Stimulated activated CD4-positive, alpha-beta T cell treated with anti-CD3 and anti-CD28 coated beads, Interleukin-15, amount 100 ng/mL, for 48 hours (primary cell): ENCODE measurements around the gene CD300E.
A peak's percentile ranks its signal among the peaks of the same experiment; 100 is the strongest.
"Not testable (repeated sequence)": the region's sequence is repeated elsewhere in the genome, so short reads cannot be mapped to it uniquely, and the experiment has no call there.

Experiments
- DNase-seq, 2 donors: peaks; one replicate each; pipeline ENCODE4 v3.0.0-alpha.2; 2020; ENCODE audit warnings: low read depth in 2 of 2

The CD300E gene

DNA sequence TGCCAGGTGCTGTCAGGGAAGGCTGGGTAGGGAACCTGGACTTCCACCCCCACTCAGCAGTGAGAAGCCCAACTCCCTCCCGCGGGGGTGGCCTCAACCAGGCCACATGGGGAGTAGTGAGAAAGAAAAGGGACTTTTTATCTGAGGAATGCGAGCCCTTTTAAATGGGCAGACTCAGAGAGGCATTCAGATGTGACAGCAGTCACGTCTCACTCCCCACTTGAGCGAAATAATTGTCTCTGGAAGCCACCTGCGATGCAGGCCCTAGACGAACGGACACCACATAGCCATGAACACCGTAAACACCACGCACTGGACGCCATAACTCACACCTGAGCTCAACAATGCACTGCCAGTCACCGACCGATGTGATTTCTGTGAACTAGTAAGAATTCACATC is 11.9 kb upstream of the CD300E start:
- no peak for DNase-seq

DNA sequence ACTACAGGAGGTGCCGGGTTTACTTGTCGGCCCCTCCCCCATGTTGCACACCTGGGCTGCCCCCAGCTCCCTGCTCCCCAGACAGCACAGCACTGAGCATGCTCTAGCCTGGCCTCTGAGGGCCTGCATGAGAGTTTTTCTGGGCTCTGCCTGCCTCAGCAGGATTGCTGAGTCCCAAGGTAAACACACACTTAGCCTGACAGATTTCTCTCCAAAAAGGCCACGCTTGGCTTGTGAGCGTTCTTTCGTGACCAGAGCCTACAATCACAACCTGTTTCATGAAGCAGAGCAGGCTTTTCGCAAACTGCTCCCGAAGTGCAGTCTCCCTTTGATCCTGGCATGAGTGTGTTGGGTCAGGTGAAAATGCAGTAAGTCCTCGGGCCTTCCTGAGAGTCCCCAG is 9.8 kb upstream of the CD300E start:
- DNase-seq, result no peak

DNA sequence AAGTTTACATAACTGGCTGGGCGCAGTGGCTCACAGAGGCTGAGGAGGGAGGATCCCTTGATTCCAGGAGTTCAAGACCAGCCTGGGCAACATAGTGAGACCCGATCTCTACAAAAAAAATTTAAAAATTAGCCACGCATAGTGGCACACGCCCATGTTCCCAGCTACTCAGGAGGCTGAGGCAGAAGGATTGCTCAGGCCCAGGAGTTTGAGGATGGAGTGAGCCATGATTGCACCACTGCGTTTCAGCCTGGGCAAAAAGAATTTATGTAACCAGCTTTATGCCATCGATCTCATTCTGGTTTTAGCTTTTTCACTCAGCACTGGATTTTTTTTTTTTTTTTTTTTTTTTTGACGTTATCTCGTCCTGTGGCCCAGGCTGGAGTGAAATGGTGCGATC is 9.1 kb upstream of the CD300E start:
- DNase-seq, result no peak

DNA sequence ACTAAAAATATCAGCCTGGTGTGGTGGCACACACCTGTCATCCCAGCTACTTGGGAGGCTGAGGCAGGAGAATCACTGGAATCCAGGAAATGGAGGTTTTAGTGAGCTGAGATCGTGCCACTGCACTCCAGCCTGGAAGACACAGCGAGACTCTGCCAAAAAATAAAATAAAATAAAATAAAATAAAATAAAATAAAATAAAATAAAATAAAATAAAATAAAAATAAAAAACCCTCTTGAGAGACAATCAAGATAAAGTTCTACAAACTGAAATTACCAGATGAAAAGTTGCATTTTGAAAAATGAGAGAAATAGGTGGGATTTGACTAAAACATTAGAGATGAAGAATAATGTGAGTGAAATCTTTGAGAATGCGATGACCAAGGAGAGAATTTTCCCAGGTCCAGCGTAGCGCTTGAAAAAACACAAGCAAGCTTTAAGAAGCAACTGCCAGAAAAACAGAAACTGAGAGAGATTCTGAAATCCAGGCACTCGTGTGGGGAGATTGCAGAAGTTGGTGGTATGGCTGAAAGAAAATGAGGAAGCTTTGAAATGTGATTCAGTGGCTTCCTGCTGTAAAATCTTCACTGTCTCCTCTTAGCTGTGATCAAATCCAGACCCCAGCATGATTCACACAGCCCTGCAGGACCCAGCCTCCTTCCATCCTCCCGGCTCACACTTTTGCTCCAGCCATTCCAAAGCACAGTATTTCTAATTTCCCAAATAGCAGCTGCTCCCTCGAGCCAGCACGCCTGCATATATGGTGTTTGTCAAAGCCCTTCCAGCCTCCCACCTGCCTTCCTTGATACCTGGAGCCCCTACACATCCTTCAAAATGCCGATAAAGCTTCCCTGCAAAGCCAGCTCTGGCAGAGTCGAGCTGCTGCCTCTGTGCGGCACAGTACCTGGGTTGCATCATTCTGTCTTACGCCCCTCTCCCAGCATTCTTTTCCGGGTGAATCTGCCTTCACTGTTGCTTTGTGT is 8.2 kb upstream of the CD300E start:
- no peak for DNase-seq

DNA sequence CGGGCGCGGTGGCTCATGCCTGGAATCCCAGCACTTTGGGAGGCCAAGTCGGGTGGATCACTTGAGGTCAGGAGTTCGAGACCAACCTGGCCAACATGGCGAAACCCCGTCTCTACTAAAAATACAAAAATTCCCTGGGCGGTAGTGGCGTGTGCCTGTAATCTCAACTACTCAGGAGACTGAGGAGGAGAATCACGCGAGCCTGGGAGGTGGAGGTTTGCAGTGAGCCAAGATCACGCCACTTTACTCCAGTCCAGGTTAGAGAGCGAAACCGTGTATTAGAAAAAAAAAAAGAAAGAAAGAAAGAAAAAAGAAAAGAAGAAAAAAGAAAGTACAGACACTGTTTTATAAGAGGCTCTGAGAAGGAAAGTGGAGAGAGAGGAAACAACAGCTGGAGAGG is 6.7 kb upstream of the CD300E start:
- not testable (repeated sequence) for DNase-seq

DNA sequence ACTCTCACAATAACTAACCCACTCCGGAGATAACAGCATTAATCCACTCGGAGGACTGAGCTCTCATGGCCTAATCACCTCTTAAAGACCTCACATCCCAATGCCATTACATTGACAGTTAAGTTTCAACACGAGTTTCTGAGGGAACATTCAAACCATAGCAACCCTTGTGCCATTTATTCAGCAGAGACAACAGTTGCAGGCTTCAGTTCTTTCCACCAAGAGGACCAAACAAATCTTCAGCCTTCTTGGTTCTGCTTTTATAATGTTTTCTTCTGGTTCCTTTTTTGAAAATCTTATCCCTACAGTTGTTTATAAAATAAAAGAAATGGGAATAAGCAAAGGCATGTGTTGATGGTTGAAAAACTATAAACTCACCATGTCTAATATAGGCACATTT is 2.1 kb upstream of the CD300E start:
- no peak for DNase-seq

DNA sequence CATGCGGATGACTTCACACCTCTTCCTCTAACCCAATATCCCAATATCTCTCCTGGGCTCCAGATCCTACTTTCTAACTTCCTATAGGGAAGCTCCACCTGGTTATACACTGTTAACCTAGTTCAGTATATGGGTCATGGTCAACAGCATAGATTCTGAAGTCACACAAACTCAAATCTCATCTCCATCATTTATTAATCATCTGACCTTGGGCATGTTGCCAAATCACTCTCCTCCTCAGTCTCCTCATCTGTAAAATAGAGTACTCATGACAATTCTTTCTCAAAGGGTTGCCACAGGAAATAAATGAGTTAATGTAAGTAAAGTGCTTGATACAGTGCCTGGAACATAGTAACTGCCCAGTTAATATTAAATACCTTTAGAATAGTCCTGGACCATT is 593 bp upstream of the CD300E start:
- no peak for DNase-seq

DNA sequence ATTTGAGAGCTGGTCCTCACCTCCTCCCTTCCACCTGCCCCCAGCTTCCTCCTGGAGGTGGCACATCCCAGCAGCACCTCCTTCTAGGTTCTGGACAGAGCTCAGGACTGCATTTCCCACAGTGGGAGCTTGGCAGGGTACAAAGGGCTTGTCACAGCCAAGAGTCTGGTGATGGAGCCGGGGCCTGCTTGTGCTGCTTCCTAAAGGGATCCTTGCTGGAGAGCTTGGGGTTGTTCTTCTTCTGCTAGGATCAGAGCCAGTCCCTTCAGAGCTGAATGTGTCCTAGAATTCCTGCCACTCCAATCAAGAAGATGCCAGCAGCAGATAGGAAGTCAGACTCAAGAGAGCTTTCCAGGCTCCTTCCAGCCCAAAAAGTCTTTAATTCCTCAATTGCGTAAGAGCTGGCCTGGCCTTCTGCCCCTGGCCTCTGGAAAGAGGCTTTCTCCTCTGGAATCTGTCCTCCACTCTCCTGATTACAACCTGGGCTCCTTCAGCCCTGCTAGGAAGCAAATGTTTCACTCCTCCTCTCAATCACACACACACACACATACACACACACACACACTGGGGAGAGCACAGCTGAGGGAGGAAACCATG is 4.4 kb downstream of the CD300E start:
- no peak for DNase-seq

DNA sequence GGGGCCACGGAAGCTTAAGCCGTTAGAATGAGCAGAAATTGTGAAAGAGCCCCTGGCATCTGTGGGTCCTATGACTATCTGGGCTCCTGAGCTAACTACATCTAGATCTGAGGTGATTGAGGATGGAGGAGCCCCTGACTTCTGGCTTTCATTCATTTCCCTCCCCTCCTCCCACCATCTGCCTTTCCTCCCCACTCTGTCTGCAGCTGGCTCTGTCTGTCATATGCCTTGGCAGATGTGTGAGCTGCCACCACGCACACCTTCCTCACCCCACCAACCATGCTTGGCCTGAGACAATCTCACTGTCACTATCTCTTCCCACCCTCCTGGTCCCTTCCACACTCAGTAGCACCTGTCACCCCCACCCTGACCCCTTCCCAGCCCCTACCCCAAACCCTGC is 5.1 kb downstream of the CD300E start:
- DNase-seq, result no peak

DNA sequence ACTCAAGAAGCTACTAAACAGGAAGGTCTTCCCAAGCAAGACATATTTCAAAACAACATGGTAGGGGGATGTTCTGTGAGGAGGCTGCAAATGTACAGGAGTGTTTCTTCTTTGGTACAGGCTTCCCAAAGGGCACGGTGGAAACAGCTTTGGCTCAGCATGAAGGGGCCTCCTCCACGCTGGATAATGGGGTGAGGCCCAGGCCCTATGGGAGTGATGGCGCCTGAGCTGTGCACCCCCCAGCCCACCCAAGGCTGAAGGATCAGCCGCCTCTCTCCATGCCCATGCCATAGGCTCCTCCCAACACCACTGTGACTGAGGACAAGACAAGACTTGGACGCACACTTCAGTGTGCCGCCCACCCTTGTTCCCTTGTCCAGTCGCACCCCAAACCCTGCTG is 6.8 kb downstream of the CD300E start:
- no peak for DNase-seq

DNA sequence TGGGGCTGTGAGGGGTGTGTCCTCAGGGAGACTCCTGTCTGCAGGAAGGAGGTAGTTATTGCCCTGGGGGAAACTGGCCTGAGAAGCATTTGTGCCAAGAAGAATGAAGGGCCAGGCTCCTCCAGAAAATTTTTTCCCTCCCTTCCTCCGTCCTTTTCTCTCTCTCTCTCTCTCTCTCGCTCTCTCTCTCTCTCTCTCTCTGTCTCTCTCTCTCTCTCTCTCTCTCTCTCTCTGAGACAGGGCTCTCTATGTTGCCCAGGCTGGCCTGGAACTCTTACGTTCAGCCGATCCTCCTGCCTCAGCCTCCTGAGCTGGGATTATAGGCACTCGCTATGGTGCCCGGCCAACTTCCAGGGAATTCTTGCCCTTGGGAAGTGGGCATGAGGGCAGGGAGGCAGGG is 11.5 kb downstream of the CD300E start:
- DNase-seq, result no peak

DNA sequence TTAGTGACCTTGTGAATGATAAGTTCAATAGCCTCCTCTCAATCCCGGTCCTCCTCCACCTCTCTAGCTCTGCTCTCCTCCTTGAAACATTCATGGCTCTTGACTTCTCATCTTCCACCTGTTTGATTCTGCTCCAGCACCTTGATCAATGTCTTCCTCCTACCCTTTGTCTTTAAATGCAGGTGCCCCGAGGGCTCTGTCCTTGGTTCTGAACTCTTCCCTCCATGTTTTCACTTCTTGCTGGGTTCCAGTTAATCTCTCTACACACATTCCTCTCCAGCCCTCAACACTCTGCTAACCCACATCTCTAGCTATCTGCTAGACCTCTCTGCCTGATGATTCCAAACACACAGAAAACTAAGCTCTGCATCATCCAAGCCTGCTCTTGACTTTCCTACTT is 13.4 kb downstream of the CD300E start:
- no peak for DNase-seq

DNA sequence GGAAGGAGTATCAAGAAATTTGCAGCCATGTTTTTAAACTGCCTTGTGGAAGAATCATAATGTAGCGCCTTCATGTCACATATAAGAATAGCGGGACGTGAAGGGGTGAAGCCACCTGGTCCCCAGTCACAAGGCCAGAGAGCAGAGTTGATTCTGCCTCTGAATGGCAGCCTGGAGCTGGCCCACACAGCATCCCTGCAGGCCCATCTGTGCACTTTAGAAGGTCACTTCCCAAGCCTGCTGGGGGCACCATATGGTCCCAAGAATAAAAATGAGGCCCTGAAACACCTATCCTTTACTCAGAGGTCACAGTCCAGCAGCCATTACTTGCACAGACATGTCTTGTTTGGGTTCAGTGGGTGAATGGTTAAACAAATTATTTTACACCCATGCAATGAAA is 15.0 kb downstream of the CD300E start:
- no peak for DNase-seq

DNA sequence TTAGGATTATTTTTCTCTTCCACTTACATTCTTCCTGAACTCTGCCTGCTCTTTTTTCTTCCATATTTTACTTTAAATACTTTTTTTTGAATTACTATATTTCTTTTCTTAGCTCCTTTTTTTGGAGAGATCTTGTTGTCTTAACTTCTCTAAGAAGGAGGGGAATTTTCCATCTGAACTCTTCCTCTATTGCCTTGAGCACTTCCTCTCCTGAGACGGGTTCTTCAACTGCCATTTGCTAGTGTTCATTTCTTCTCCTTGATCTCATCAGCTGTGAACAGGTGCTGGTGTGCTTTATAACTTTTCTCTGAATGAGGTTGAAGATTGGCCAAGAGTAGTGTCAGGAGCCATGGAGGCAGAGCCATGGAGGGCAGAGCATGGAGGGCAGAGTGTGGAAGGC is 16.3 kb downstream of the CD300E start:
- DNase-seq, result no peak

DNA sequence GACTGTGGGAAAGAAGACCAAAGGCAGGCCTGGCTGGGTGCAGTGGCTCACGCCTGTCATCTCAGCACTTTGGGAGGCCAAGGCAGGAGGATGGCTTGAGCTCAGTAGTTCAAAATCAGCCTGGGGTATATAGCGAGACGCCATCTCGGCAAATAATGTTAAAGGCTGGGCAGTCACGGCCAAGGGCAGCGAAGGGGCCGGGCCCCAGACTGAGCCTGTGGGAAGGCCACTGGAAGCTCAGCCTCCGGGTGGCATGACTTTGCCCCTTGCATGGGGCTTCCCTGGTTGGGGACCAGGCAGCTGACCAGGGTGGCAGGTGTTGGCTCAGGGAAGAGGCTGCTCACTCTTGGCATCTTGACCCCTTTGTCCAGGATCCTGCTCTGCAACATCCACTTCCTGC is 17.5 kb downstream of the CD300E start:
- DNase-seq, result no peak

DNA sequence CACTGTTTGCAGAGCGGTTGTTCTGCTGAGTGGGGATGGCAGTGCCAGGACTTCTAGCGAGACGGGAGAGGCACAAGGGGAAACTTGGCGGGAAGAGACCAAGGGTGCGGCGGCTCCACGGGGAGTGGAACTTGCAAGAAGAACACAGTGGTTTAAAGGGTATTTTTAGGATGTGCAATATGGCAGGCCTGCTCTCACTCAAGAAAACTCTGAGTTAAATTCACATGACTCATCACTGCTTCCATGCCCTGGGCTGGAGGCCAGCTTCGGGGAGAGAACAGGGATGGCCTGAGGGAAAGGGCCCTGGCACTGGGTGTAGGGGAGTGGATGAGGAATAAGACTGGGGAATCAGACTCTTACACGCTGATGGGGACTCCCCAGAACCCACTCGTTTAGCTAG is 18.2 kb downstream of the CD300E start:
- DNase-seq, result no peak

DNA sequence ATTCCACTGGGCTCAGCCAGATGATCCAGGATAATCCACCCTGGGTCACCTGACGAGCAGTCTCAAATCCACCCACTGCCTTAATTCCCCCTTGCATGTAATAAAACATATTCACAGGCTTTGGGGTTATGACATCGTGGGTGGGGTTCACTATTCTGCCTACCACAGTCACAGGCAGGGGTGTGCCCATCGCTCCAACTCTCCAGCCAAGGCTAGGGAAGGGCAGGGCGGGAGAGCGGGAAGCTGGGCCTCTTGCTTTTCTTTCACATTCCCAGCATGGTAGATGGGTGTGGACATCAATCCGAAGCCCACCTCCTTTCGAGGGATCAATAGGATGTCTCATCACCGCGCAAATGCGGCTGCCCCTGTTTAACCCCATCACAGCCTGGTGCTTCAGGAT is 18.8 kb downstream of the CD300E start:
- DNase-seq, result no peak

DNA sequence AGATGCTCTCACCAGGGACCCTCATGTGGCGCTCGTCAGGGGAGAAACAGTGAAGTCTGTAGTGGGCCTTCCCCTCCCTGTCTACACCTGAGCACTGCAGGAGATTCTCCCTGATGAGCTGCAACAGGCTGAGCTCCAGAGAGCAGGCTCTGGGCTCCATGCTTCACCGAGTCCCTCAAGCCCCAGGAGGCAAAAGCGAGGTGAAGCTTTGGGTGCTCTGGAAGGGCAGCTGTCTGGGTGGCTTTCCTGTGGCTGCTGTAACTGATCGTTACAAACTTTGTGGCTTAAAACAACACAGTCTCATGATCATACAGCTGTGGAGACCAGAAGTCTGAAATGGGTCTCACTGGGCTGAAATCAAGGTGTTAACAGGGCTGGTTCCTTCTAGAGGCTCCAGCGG is 19.3 kb downstream of the CD300E start:
- no peak for DNase-seq

DNA sequence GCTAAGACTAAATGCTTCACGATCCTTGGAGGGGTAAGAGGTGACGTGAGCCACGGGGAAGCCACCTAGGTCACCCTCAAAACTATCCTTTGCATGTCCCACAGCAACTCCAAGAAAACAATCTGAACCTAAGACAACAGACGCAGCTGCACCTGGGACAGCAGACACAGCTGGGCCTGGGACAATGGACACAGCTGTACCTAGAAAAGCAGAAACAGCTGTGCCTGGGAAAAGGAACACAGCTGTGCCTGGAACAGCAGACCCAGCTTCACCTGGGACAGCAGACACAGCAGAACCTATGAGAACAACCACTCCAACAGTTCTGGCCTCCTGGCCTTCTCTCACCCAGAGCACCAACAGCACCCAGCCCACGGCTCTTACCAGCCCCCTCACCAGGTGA is 19.8 kb downstream of the CD300E start:
- no peak for DNase-seq

DNA sequence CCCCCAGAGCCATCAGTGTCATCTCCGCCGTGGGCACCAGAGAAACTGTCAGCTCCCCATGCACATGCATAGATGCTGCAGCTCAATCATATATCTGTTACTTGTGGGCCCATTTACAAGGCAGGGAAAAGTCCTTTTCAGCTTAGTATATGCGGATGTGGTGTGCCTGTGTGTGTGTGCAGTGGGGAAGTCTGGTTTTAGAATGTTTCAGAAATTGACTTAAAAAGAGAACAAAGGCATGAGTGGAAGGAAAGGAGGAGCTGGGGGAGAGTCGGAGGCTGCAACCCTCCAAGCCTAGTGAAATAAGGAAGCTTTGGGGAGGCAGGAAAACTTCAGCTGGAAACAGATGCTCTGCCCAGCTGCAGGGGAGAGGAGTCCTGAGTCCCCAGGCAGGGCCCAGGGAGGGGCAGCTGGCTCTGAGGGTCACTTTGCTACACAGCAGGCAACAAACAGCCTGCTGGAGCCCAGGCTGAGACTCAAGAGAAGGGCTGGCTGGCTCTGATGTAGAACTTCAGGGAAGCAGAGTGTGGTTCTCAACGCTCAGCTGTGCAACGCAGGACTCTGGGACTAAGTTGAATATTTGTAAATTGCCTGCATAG is 20.4 kb downstream of the CD300E start:
- no peak for DNase-seq

DNA sequence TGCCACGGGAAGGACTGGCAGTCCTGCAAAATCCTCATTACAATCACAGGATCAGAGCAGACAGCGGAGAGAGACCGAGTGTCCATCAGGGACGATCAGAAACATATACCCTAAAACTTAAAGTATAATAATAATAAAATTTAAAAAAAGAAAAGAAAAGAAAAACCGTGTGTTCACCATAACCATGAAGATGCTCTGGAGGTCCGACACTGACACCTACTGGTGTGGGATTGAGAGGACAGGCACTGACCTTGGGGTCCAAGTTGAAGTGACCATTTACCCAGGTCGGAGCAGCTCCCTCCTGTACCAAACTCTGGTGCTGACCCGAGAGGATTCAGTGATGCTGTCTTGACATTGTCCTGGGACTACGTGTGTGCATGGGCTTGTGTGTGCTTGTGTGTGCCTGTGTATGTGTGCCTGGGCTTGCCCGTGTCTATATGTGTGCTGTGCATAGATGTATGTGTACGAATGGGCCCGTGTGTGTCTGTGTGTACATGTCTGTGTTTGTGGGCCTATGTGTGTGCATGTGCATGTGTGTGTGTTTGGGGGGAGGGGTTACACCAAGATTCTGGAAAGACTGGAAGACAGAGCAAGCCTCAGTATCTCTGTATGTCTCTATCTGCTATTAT is 21.5 kb downstream of the CD300E start:
- DNase-seq, result peak in 1 of 2 donors; percentile 9

DNA sequence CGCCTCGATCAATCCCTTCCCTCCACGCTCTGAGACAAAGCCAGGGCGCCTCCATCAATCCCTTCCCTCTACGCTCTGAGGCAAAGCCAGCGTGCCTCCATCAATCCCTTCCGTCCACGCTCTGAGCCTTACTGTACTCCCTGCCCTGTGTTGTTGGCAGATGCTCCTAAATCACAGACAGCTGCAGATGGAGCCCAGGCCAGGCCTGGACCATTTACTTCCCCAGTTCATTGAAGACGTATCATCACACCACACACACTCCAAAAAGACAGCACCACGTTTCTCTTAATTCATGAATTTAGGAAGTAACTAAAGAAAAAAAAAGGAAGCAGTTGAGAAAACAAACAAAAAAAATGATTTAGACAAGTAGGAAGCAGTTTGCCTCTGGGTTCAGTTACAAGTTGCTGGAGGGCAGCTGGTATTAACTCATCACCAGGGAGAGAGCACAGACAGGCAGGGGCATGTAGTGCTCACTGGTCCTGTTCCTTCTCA is 24.0 kb downstream of the CD300E start:
- no peak for DNase-seq
